ENCODE measurements around the gene TPCN1.

GRCh38 chr12:113292547-113292946, 71.3 kb downstream of the TPCN1 start:
- TF ChIP-seq NFYB (CRISPR knock-in tag; IDR thresholded peaks at IDR 0.05) (no peak), CHD4 (IDR thresholded peaks at IDR 0.05; ENCODE audit: borderline replicate concordance, low read length) (no peak), MYC (CRISPR knock-in tag; IDR thresholded peaks at IDR 0.05; ENCODE audit: borderline replicate concordance) (no peak), CBFB (CRISPR knock-in tag; IDR thresholded peaks at IDR 0.05) (no peak), TARDBP (CRISPR knock-in tag; IDR thresholded peaks at IDR 0.05) (no peak), RARA (CRISPR knock-in tag; IDR thresholded peaks at IDR 0.05) (no peak), FOXK2 (IDR thresholded peaks at IDR 0.05) (no peak), NR2F1 (CRISPR knock-in tag; IDR thresholded peaks at IDR 0.05) (no peak), PCBP1 (IDR thresholded peaks at IDR 0.05; ENCODE audit: borderline replicate concordance, low read depth, low read length) (no peak), RELA (CRISPR knock-in tag; IDR thresholded peaks at IDR 0.05) (no peak)
- TF ChIP-seq, protein P1, sequence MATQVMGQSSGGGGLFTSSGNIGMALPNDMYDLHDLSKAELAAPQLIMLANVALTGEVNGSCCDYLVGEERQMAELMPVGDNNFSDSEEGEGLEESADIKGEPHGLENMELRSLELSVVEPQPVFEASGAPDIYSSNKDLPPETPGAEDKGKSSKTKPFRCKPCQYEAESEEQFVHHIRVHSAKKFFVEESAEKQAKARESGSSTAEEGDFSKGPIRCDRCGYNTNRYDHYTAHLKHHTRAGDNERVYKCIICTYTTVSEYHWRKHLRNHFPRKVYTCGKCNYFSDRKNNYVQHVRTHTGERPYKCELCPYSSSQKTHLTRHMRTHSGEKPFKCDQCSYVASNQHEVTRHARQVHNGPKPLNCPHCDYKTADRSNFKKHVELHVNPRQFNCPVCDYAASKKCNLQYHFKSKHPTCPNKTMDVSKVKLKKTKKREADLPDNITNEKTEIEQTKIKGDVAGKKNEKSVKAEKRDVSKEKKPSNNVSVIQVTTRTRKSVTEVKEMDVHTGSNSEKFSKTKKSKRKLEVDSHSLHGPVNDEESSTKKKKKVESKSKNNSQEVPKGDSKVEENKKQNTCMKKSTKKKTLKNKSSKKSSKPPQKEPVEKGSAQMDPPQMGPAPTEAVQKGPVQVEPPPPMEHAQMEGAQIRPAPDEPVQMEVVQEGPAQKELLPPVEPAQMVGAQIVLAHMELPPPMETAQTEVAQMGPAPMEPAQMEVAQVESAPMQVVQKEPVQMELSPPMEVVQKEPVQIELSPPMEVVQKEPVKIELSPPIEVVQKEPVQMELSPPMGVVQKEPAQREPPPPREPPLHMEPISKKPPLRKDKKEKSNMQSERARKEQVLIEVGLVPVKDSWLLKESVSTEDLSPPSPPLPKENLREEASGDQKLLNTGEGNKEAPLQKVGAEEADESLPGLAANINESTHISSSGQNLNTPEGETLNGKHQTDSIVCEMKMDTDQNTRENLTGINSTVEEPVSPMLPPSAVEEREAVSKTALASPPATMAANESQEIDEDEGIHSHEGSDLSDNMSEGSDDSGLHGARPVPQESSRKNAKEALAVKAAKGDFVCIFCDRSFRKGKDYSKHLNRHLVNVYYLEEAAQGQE (IDR thresholded peaks at IDR 0.05; ENCODE audit: borderline replicate concordance in 1 of 2, low read depth in 1 of 2, low read length in 2 of 2), result no peak
- TF ChIP-seq, protein P2, sequence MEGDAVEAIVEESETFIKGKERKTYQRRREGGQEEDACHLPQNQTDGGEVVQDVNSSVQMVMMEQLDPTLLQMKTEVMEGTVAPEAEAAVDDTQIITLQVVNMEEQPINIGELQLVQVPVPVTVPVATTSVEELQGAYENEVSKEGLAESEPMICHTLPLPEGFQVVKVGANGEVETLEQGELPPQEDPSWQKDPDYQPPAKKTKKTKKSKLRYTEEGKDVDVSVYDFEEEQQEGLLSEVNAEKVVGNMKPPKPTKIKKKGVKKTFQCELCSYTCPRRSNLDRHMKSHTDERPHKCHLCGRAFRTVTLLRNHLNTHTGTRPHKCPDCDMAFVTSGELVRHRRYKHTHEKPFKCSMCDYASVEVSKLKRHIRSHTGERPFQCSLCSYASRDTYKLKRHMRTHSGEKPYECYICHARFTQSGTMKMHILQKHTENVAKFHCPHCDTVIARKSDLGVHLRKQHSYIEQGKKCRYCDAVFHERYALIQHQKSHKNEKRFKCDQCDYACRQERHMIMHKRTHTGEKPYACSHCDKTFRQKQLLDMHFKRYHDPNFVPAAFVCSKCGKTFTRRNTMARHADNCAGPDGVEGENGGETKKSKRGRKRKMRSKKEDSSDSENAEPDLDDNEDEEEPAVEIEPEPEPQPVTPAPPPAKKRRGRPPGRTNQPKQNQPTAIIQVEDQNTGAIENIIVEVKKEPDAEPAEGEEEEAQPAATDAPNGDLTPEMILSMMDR (CRISPR knock-in tag; IDR thresholded peaks at IDR 0.05), result no peak
- TF ChIP-seq, protein P3, sequence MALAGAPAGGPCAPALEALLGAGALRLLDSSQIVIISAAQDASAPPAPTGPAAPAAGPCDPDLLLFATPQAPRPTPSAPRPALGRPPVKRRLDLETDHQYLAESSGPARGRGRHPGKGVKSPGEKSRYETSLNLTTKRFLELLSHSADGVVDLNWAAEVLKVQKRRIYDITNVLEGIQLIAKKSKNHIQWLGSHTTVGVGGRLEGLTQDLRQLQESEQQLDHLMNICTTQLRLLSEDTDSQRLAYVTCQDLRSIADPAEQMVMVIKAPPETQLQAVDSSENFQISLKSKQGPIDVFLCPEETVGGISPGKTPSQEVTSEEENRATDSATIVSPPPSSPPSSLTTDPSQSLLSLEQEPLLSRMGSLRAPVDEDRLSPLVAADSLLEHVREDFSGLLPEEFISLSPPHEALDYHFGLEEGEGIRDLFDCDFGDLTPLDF (CRISPR knock-in tag; IDR thresholded peaks at IDR 0.05), result no peak
